ENCODE measurements around the gene MSH4. TPM values are rescaled to one million over a fixed set of nuclear protein-coding genes. Genes with fewer than 3 reads are reported as not detected.

The MSH4 gene
- total RNA-seq, 1 donor from 2014 or later: 0.29 TPM

DNA sequence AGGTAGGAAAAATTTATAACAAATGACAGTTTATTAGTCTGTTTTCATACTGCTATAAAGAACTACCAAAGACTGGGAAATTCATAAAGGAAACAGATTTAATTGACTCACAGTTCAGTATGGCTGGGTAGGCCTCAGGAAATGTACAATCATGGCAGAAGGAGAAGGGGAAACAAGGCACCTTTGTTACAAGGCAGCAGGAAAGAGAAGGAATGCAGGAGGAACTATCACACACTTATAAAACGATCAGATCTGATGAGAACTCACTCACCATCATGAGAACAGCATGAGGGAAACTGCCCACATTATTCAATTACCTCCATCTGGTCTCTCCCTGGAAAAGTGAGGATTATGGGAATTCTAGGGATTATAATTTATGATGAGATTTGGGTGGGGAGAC lies 74.3 kb downstream of the MSH4 start:
- no peaks in the 10 kb centered on the region for H3K4me1 Mint-ChIP-seq
- no peak for DNase-seq (ENCODE audit: low spot score in 2 of 2, unreplicated experiment in 2 of 2)
- H3K4me3 Mint-ChIP-seq: no peak overlapping the region
- H3K9me3 Mint-ChIP-seq: peaks cover 7% of the 10 kb centered on the region
- H3K27ac Mint-ChIP-seq: no peak overlapping the region
- no peaks in the 10 kb centered on the region for H3K36me3 Mint-ChIP-seq
- TF ChIP-seq CTCF (IDR thresholded peaks at IDR 0.05; ENCODE audit: unreplicated experiment): no peak
- H3K27me3 Mint-ChIP-seq (ENCODE audit: low read depth): peaks cover 3% of the 10 kb centered on the region

- Mint-ChIP-seq H3K27ac (no peak overlapping the region), H3K9me3 (no peaks in the 10 kb centered on the region), H3K27me3 (ENCODE audit: low read depth) (peaks cover 23% of the 10 kb centered on the region), H3K36me3 (no peaks in the 10 kb centered on the region), H3K4me1 (no peaks in the 10 kb centered on the region), H3K4me3 (no peak overlapping the region)
- DNase-seq (ENCODE audit: low spot score in 2 of 2, unreplicated experiment in 2 of 2): no peak
- TF ChIP-seq CTCF (IDR thresholded peaks at IDR 0.05; ENCODE audit: unreplicated experiment): no peak
Observed at GRCh38 chr1:75879985-75880384, 83.3 kb downstream of the MSH4 start.

GRCh38 chr1:75884437-75884836 lies 87.8 kb downstream of the MSH4 start:
- no peak overlapping the region for H3K27ac Mint-ChIP-seq
- no peaks in the 10 kb centered on the region for H3K4me1 Mint-ChIP-seq
- DNase-seq (ENCODE audit: low spot score in 2 of 2, unreplicated experiment in 2 of 2): no peak
- TF ChIP-seq CTCF (IDR thresholded peaks at IDR 0.05; ENCODE audit: unreplicated experiment): no peak
- no peaks in the 10 kb centered on the region for H3K36me3 Mint-ChIP-seq
- peaks cover 4% of the 10 kb centered on the region for H3K9me3 Mint-ChIP-seq
- H3K4me3 Mint-ChIP-seq: no peak overlapping the region
- H3K27me3 Mint-ChIP-seq (ENCODE audit: low read depth): peaks cover 6% of the 10 kb centered on the region

DNA sequence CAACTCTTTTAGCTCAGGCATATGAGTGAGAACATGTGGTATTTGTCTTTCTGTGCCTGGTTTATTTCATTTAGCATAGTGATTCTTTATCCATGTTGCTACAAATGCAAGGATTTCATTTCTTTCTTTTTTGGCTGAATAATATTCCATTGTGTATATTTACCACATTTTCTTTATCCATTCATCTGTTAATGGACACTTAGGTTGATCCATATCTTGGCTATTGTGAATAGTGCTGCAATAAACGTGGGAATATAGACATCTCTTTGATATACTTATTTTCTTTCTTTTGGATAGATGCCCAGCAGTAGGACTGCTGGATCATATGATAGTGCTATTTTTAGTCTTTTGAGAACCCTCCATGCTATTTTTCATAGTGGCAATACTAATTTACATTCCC lies 104.7 kb downstream of the MSH4 start:
- Mint-ChIP-seq H3K4me1 (no peaks in the 10 kb centered on the region), H3K36me3 (no peaks in the 10 kb centered on the region), H3K27me3 (ENCODE audit: low read depth) (peaks cover 12% of the 10 kb centered on the region), H3K4me3 (no peak overlapping the region), H3K9me3 (peaks cover 16% of the 10 kb centered on the region), H3K27ac (no peak overlapping the region)
- no peak for TF ChIP-seq CTCF (IDR thresholded peaks at IDR 0.05; ENCODE audit: unreplicated experiment)
- no peak for DNase-seq (ENCODE audit: low spot score in 2 of 2, unreplicated experiment in 2 of 2)

GRCh38 chr1:75908717-75909152 lies 112.1 kb downstream of the MSH4 start:
- Mint-ChIP-seq H3K27ac (no peak overlapping the region), H3K9me3 (peaks cover 19% of the 10 kb centered on the region), H3K36me3 (no peaks in the 10 kb centered on the region), H3K27me3 (ENCODE audit: low read depth) (peaks cover 3% of the 10 kb centered on the region), H3K4me1 (peaks cover 10% of the 10 kb centered on the region), H3K4me3 (no peak overlapping the region)
- TF ChIP-seq CTCF (IDR thresholded peaks at IDR 0.05; ENCODE audit: unreplicated experiment): no peak
- no peak for DNase-seq (ENCODE audit: low spot score in 2 of 2, unreplicated experiment in 2 of 2)

- TF ChIP-seq CTCF (IDR thresholded peaks at IDR 0.05; ENCODE audit: unreplicated experiment): no peak
- H3K36me3 Mint-ChIP-seq: no peaks in the 10 kb centered on the region
Observed at GRCh38 chr1:75916834-75917233, 120.2 kb downstream of the MSH4 start.

More at GRCh38 chr1:75916834-75917233, 120.2 kb downstream of the MSH4 start:
- H3K9me3 Mint-ChIP-seq: peaks cover 5% of the 10 kb centered on the region
- peaks cover 3% of the 10 kb centered on the region for H3K27me3 Mint-ChIP-seq (ENCODE audit: low read depth)
- H3K4me3 Mint-ChIP-seq: no peak overlapping the region
- H3K4me1 Mint-ChIP-seq: no peaks in the 10 kb centered on the region
- no peak overlapping the region for H3K27ac Mint-ChIP-seq
- no peak for DNase-seq (ENCODE audit: low spot score in 2 of 2, unreplicated experiment in 2 of 2)
